ENCODE measurements around the gene RALGAPA2.

RALGAPA2 gene

GRCh38 chr20:20733943-20734342, 21.5 kb upstream of the RALGAPA2 start:
- peak overlapping the region; percentile 55 for H3K4me2 ChIP-seq (ENCODE audit: low read depth, low read length, poor library complexity, severe bottlenecking)
- H3K4me1 ChIP-seq (ENCODE audit: insufficient read depth, low read length, poor library complexity, severe bottlenecking), result peaks cover 30% of the 10 kb centered on the region
- H3K27me3 ChIP-seq (ENCODE audit: insufficient read depth, low read length, poor library complexity, severe bottlenecking), result no peaks in the 10 kb centered on the region
- no peaks in the 10 kb centered on the region for H3K9me3 ChIP-seq (ENCODE audit: insufficient read depth, low read depth, low read length)
- TF ChIP-seq CTCF (conservative IDR thresholded peaks at IDR 0.05; ENCODE audit: low read length), result no peak
- no peak for TF ChIP-seq EZH2phosphoT487 (IDR thresholded peaks at IDR 0.05; ENCODE audit: borderline replicate concordance)
- H3K9me2 ChIP-seq (replicated peaks; ENCODE audit: low read depth, low read length), result no peaks in the 10 kb centered on the region
- H3K9ac ChIP-seq (ENCODE audit: low read depth, low read length, poor library complexity, severe bottlenecking), result no peak overlapping the region
- H3K4me3 ChIP-seq (ENCODE audit: low read length, poor library complexity, severe bottlenecking), result no peak overlapping the region
- no peaks in the 10 kb centered on the region for H4K20me1 ChIP-seq (ENCODE audit: insufficient read depth, low read length, poor library complexity, severe bottlenecking)
- H2AFZ ChIP-seq (ENCODE audit: low read length), result 0 out of 2 replicates have a peak overlapping the region, but pooled peaks have one; percentile 47
- no peaks in the 10 kb centered on the region for H3K36me3 ChIP-seq (ENCODE audit: insufficient read depth, low read length)
- no peaks in the 10 kb centered on the region for H3K79me2 ChIP-seq (ENCODE audit: insufficient read depth, low read length)
- H3F3A ChIP-seq (ENCODE audit: low read depth), result no peaks in the 10 kb centered on the region; the same call in 1 of the 2 replicates

- no peaks in the 10 kb centered on the region; the same call in 1 of the 2 replicates for H3F3A ChIP-seq (ENCODE audit: low read depth)
- H3K36me3 ChIP-seq (ENCODE audit: insufficient read depth, low read length), result no peaks in the 10 kb centered on the region
- no peaks in the 10 kb centered on the region for H4K20me1 ChIP-seq (ENCODE audit: insufficient read depth, low read length, poor library complexity, severe bottlenecking)
- no peak for TF ChIP-seq CTCF (conservative IDR thresholded peaks at IDR 0.05; ENCODE audit: low read length)
- no peak for TF ChIP-seq EZH2phosphoT487 (IDR thresholded peaks at IDR 0.05; ENCODE audit: borderline replicate concordance)
- H3K4me2 ChIP-seq (ENCODE audit: low read depth, low read length, poor library complexity, severe bottlenecking), result no peak overlapping the region
- no peaks in the 10 kb centered on the region for H3K27me3 ChIP-seq (ENCODE audit: insufficient read depth, low read length, poor library complexity, severe bottlenecking)
- H3K4me3 ChIP-seq (ENCODE audit: low read length, poor library complexity, severe bottlenecking), result no peak overlapping the region
- H3K9ac ChIP-seq (ENCODE audit: low read depth, low read length, poor library complexity, severe bottlenecking), result no peak overlapping the region
- H3K9me3 ChIP-seq (ENCODE audit: insufficient read depth, low read depth, low read length), result no peaks in the 10 kb centered on the region
- peaks cover 30% of the 10 kb centered on the region for H3K4me1 ChIP-seq (ENCODE audit: insufficient read depth, low read length, poor library complexity, severe bottlenecking)
- H3K79me2 ChIP-seq (ENCODE audit: insufficient read depth, low read length), result no peaks in the 10 kb centered on the region
- no peaks in the 10 kb centered on the region for H3K9me2 ChIP-seq (replicated peaks; ENCODE audit: low read depth, low read length)
- H2AFZ ChIP-seq (ENCODE audit: low read length), result no peak overlapping the region
Measured at GRCh38 chr20:20732641-20733040, 20.2 kb upstream of the RALGAPA2 start.

- Histone ChIP-seq H3F3A (ENCODE audit: low read depth) (no peaks in the 10 kb centered on the region; the same call in 1 of the 2 replicates), H3K27me3 (ENCODE audit: insufficient read depth, low read length, poor library complexity, severe bottlenecking) (no peaks in the 10 kb centered on the region), H3K9ac (ENCODE audit: low read depth, low read length, poor library complexity, severe bottlenecking) (no peak overlapping the region), H3K9me3 (ENCODE audit: insufficient read depth, low read depth, low read length) (no peaks in the 10 kb centered on the region), H3K9me2 (replicated peaks; ENCODE audit: low read depth, low read length) (no peaks in the 10 kb centered on the region), H3K36me3 (ENCODE audit: insufficient read depth, low read length) (no peaks in the 10 kb centered on the region), H3K4me1 (ENCODE audit: insufficient read depth, low read length, poor library complexity, severe bottlenecking) (peaks cover 25% of the 10 kb centered on the region), H4K20me1 (ENCODE audit: insufficient read depth, low read length, poor library complexity, severe bottlenecking) (no peaks in the 10 kb centered on the region), H3K4me3 (ENCODE audit: low read length, poor library complexity, severe bottlenecking) (no peak overlapping the region), H3K79me2 (ENCODE audit: insufficient read depth, low read length) (no peaks in the 10 kb centered on the region), H2AFZ (ENCODE audit: low read length) (no peak overlapping the region), H3K4me2 (ENCODE audit: low read depth, low read length, poor library complexity, severe bottlenecking) (no peak overlapping the region)
- TF ChIP-seq CTCF (conservative IDR thresholded peaks at IDR 0.05; ENCODE audit: low read length) (no peak), EZH2phosphoT487 (IDR thresholded peaks at IDR 0.05; ENCODE audit: borderline replicate concordance) (no peak)
Measured at GRCh38 chr20:20731945-20732296, 19.5 kb upstream of the RALGAPA2 start.
